ENCODE results near the gene FGD2. TPM values are rescaled to one million over a fixed set of nuclear protein-coding genes. Genes with fewer than 3 reads are reported as not detected.
A peak's percentile ranks its signal among the peaks of the same experiment; 100 is the strongest.

Gene FGD2
- total RNA-seq, 1 experiment from 2014 or later: not detected

GRCh38 chr6:36979347-36979742 lies 26.1 kb upstream of the FGD2 start:
- CTCF ChIA-PET: interaction anchor here (1.1 to 1.4 kb wide), 2 partner anchors 38 to 96 kb away, joined by 3 to 4 read pairs; no protein-coding TSS in a partner anchor
- intact Hi-C loops (cut with micrococcal nuclease; ENCODE audit: unreplicated experiment): no loop called here
- peak; percentile 36 for DNase-seq (ENCODE audit: low spot score)
- H3K9me3 ChIP-seq (ENCODE audit: low read depth, low read length, poor library complexity, severe bottlenecking): no peaks in the 10 kb centered on the region
- POLR2A ChIA-PET (ENCODE audit: low non-redundant PET): interaction anchor here (0.5 to 0.6 kb wide), 2 partner anchors 22 to 24 kb away, joined by 3 read pairs; no protein-coding TSS in a partner anchor
- no peaks in the 10 kb centered on the region for H3K27me3 ChIP-seq (replicated peaks; ENCODE audit: insufficient read depth, low read depth, low read length, poor library complexity)
- H3K4me3 ChIP-seq (ENCODE audit: low read depth, low read length, poor library complexity, severe bottlenecking): no peak overlapping the region
- H3K27ac ChIP-seq (ENCODE audit: low read depth, low read length, poor library complexity, severe bottlenecking): peak overlapping the region; percentile 41
- peaks cover 50% of the 10 kb centered on the region for H3K36me3 ChIP-seq (ENCODE audit: insufficient read depth, low read length, poor library complexity, severe bottlenecking)
- peaks cover 7% of the 10 kb centered on the region for H3K4me1 ChIP-seq (ENCODE audit: insufficient read depth, low read length, poor library complexity, severe bottlenecking)
- TF ChIP-seq CTCF (conservative IDR thresholded peaks at IDR 0.05; ENCODE audit: low read depth, low read length): peak; percentile 58
- no peak for TF ChIP-seq EZH2 (IDR thresholded peaks at IDR 0.05; ENCODE audit: borderline replicate concordance, low read depth, low read length, poor library complexity, severe bottlenecking)
- no TSS peak for BruUV-seq (replicated peaks)

- H3K27me3 ChIP-seq (replicated peaks; ENCODE audit: insufficient read depth, low read depth, low read length, poor library complexity): no peaks in the 10 kb centered on the region
- ChIA-PET CTCF (interaction anchor here (0.6 to 1.4 kb wide), 2 partner anchors 38 to 145 kb away, joined by 4 read pairs; no protein-coding TSS in a partner anchor), POLR2A (ENCODE audit: low non-redundant PET) (no interaction called here)
- no peak for TF ChIP-seq CTCF (conservative IDR thresholded peaks at IDR 0.05; ENCODE audit: low read depth, low read length)
- TF ChIP-seq EZH2 (IDR thresholded peaks at IDR 0.05; ENCODE audit: borderline replicate concordance, low read depth, low read length, poor library complexity, severe bottlenecking): no peak
- intact Hi-C loops (cut with micrococcal nuclease; ENCODE audit: unreplicated experiment): no loop called here
- H3K36me3 ChIP-seq (ENCODE audit: insufficient read depth, low read length, poor library complexity, severe bottlenecking): peaks cover 42% of the 10 kb centered on the region
- H3K9me3 ChIP-seq (ENCODE audit: low read depth, low read length, poor library complexity, severe bottlenecking): no peaks in the 10 kb centered on the region
- peak overlapping the region; percentile 41 for H3K27ac ChIP-seq (ENCODE audit: low read depth, low read length, poor library complexity, severe bottlenecking)
- peaks cover 10% of the 10 kb centered on the region for H3K4me1 ChIP-seq (ENCODE audit: insufficient read depth, low read length, poor library complexity, severe bottlenecking)
- H3K4me3 ChIP-seq (ENCODE audit: low read depth, low read length, poor library complexity, severe bottlenecking): no peak overlapping the region
- DNase-seq (ENCODE audit: low spot score): no peak
- BruUV-seq (replicated peaks): no TSS peak
Observed at GRCh38 chr6:36980129-36980528, 25.3 kb upstream of the FGD2 start.

- BruUV-seq (replicated peaks): no TSS peak
- no peak overlapping the region for H3K27ac ChIP-seq (ENCODE audit: low read depth, low read length, poor library complexity, severe bottlenecking)
- no peak for TF ChIP-seq EZH2 (IDR thresholded peaks at IDR 0.05; ENCODE audit: borderline replicate concordance, low read depth, low read length, poor library complexity, severe bottlenecking)
- no peak for TF ChIP-seq CTCF (conservative IDR thresholded peaks at IDR 0.05; ENCODE audit: low read depth, low read length)
- H3K27me3 ChIP-seq (replicated peaks; ENCODE audit: insufficient read depth, low read depth, low read length, poor library complexity): no peaks in the 10 kb centered on the region
- peaks cover 10% of the 10 kb centered on the region for H3K4me1 ChIP-seq (ENCODE audit: insufficient read depth, low read length, poor library complexity, severe bottlenecking)
- intact Hi-C loops (cut with micrococcal nuclease; ENCODE audit: unreplicated experiment): no loop called here
- CTCF ChIA-PET: no interaction called here
- no peak overlapping the region for H3K4me3 ChIP-seq (ENCODE audit: low read depth, low read length, poor library complexity, severe bottlenecking)
- DNase-seq (ENCODE audit: low spot score): no peak
- POLR2A ChIA-PET (ENCODE audit: low non-redundant PET): no interaction called here
- peaks cover 32% of the 10 kb centered on the region for H3K36me3 ChIP-seq (ENCODE audit: insufficient read depth, low read length, poor library complexity, severe bottlenecking)
- no peaks in the 10 kb centered on the region for H3K9me3 ChIP-seq (ENCODE audit: low read depth, low read length, poor library complexity, severe bottlenecking)
Observed at GRCh38 chr6:36980876-36981619, 24.4 kb upstream of the FGD2 start.
